GM18519 (cell line): Measurements from ENCODE around the gene SPATA2.

Source experiments
- ATAC-seq: cut with Tn5 transposase; IDR thresholded peaks from one replicate; pipeline ENCODE4 v1.9.1; 2021; ENCODE audit warnings: mild to moderate bottlenecking, moderate library complexity; ENCODE audit not compliant: unreplicated experiment, low FRiP score

Gene SPATA2

GRCh38 chr20:49936153-49937026 is 21.1 kb upstream of the SPATA2 start, which contains the start of gene RNF114:
RNF114 (plus strand) TSS chr20:49936397; CDS start chr20:49936413, 16 bp downstream.
- peak; percentile 54 for ATAC-seq

DNA sequence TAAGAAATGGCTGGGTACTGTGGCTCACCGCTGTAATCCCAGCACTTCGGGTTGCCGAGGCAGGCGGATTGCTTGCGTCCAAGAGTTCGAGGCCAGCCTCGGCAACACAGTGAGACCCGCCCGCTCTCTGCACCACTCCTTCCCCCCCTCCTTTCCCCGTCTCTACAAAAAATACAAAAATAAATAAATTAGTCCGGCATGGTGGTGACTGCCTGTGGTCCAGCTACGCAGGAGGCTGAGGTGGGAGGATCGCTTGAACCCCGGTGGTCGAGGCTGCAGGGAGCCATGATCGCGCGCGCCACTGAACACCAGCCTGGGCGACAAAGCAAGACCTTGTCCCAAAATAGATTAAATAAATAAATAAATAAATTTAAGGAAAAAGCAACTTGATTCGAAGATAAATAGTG is 20.4 kb upstream of the SPATA2 start:
- ATAC-seq: no peak

GRCh38 chr20:49929142-49929494 is 13.8 kb upstream of the SPATA2 start:
- no peak for ATAC-seq

DNA sequence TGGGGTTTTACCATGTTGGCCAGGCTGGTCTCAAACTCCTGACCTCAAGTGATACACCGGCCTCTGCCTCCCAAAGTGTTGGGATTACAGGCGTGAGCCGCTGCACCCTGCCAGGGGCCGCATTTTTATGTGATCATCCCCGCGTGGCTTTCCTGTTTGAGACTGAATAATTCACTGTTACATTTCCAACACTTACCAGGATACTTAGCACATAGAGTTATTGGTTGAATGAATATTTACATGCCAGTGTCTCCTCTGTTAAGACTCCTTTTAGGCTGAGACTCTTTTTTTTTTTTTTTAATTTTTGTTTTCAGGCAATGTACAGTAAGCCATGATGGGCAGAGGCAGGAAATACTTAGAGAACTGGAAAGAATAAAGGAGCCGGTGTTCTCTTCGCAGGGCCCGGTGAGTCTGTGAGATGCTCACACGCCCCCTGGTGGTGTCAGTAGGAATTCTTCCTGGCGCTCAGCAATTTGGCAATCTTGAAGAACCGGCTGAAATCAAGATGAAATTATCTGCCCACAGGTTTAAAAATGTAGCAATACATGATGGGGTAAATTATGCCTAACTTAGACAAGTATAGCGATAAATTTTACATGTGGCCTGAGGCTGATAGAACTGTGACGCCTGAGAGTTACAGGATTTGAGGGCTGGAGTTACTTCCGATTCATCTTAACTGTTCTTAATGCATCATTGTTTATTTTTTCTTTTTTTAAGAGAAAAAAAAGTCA is 13.2 kb upstream of the SPATA2 start:
- no peak for ATAC-seq

DNA sequence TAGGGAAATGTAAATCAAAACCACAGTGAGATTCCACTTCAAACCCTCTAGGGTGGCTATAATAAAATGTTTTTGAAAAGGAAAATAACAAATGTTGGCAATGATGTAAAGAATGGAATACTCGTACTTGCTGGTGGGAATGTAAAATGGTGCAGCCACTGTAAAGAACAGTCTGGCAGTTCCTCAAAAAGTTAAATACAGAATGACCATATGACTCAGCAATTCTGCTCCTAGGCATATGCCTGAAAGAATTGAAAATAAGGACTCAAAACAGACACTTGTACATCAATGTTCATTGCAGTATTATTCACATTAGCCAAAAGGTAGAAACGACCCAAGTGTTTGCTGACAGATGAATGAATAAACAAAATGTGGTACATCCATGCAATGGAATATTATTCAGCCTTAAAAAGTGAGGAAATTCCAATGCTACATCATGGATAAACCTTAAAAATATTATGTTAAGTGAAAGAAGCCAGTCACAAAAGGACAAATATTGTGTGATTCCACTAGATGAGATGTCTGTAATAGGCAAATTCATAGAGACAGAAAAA is 10.6 kb upstream of the SPATA2 start:
- ATAC-seq: no peak

- ATAC-seq: no peak
Measured at GRCh38 chr20:49924247-49924646, 8.9 kb upstream of the SPATA2 start.

- no peak for ATAC-seq
Measured at GRCh38 chr20:49919461-49919860, 4.1 kb upstream of the SPATA2 start.

GRCh38 chr20:49919009-49919408 is 3.7 kb upstream of the SPATA2 start:
- ATAC-seq: no peak

DNA sequence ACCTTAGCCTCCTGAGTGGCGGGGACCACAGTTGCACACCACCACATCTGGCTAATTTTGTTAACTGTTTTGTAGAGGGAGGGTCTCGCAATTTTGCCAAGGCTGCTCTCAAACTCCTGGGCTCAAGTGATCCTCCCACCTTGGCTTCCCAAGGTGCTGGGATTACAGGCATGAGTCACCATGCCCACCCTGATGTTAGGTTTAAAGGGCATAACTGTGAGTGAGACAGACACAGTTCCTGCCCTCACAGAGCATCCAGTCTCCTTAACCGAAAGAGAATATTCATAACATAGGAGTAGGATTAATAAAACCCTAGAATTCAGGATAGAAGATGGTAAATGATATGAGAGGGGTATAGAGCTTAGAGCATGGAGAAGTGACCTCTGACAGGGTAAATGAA is 3.1 kb upstream of the SPATA2 start:
- no peak for ATAC-seq

GRCh38 chr20:49916146-49917002 is 1.0 kb upstream of the SPATA2 start:
- no peak for ATAC-seq

- ATAC-seq: peak; percentile 22
Measured at GRCh38 chr20:49915118-49915379, 280 bp downstream of the SPATA2 start.

DNA sequence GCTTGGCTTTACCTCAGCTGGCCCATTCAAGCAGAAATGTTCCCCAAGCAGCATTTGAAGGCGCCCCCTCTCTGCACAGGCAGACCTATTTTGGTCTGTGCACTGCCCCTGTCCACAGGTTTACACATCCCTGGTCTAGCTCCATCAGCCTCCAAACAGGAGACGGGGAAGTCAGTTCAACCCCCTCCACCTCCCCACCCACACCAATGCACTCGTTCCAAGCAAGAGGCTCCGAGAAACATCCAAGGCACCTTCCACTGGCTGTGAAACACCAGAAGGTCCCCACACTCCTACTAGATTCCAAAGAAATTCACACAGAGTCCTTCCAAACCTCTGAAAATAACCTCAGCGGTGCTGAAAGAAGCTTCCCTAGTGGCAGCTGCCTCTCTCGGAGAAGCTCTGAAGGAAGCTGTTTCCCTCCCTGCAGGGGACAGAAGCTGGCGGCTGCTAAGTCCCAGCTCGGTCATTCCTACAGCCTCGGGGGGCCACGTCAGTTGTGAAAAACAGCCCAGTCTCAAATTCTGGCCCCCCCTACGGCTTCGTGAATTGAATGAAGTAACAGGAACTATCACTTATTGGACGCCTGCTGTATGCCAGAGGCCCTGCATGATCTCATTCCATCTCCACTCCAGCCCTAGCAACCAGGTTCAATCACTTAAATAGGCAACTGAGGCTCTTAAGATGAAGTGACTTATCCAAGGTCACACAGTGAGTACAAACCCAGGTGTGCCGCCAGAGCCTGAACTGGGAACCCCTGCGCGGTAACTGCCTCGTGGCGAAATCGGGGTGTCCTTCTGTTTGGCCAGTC is 815 bp downstream of the SPATA2 start:
- ATAC-seq: no peak

- no peak for ATAC-seq
Measured at GRCh38 chr20:49913399-49914047, 1.8 kb downstream of the SPATA2 start.

GRCh38 chr20:49910340-49910706 is 5.0 kb downstream of the SPATA2 start:
- no peak for ATAC-seq

DNA sequence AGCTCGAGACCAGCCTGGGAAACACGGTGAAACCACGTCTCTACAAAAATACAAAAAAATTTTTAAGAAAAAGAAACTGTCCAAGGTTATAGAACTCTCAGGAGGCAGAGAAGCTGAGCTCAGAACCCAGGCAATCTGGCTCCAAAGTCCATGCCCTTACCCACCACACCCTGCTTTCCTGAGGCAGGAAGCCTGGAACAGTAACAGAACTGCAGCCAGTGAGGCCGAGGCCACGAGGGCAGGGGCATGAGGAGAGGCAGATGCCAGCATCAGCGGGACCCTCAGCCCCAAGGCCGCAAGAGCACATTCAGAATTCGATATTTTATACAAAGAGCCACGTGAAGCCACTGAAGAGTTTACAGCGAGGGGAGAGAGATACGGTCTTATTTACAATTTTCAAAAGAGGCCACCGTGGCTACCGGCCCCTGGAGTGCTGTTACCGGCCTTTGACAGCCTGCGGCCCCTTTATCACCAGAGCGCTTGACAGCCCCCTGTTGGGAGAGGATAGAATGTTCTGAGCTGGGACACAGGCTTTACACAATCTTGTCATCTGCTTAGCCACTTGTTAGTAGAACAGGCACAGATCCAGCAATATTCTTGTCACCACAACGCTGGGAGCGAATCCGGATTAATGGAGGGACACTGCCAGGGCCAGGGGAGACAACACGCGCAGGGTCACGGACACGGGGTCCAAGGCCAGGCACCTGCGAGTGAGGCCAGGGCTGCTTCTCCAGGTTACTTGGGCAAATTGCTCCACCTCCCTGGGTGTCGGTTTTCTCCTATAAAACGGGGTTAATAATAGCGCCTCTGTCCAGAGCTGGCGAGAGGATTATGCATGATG is 5.6 kb downstream of the SPATA2 start:
- ATAC-seq: no peak

DNA sequence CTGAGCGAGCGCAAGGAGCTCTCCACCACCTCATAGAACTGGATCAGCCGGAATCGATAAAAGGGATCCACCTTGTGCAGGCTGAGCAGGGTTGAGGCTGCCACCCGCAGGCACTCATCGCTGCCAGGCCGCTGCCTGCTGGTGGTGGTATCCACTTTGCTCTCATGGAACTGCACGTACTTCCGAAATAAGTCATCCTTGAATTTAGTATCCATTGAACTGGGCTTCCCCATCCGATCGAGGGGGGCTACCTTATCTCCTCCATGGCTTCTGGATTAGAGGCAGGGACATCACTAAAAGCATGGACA is 7.1 kb downstream of the SPATA2 start:
- no peak for ATAC-seq

- no peak for ATAC-seq
Measured at GRCh38 chr20:49907405-49908257, 7.7 kb downstream of the SPATA2 start.

DNA sequence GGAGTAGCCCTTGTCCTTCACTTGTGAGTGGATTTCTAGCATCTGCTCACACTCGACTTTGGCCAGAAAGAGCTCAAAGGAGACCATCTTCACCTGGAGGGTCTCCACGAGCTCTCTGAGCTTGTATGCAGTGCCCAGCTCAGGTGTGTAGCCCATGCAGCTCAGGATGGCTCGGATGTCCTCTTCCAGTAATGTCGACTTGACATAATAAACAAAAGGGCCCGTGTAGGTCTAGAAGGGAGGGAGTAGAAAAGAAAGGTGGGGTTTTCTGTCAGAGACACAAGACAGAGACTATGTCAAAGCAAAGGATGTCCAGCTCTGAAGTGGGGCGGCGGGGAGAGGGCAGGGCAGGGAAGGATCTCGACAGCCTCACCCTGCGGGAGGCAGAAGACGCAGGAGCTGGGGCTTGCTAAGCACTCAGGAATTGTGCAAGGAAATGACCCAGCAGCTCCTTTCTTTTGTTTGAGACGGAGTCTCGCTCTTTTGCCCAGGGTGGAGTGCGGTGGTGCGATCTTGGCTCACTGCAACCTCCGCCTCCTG is 8.6 kb downstream of the SPATA2 start:
- ATAC-seq: no peak
